NB4 (cell line): Measurements from ENCODE around the gene FOXJ3.
A peak's percentile ranks its signal among the peaks of the same experiment; 100 is the strongest.

Source experiments
- CTCF ChIP-seq: IDR thresholded peaks from one replicate; pipeline ENCODE4 v1.5.1; 2012; ENCODE audit warnings: low read depth, low read length
- MYC ChIP-seq: IDR thresholded peaks from 2 replicates; pipeline ENCODE4 v1.6.1; 2011; ENCODE audit warnings: low read depth, low read length
- POLR2A ChIP-seq: IDR thresholded peaks from 2 replicates; pipeline ENCODE4 v1.6.1; 2011; ENCODE audit warnings: mild to moderate bottlenecking; ENCODE audit not compliant: insufficient read length; ENCODE audit errors: extremely low read depth

GRCh38 chr1:42176902-42177519, 158.0 kb downstream of the FOXJ3 start:
- TF ChIP-seq CTCF (peak; percentile 80), POLR2A (no peak), MYC (no peak)
